Testis (tissue), 3 donors: Measurements from ENCODE around the gene TTC27. TPM values are rescaled to one million over a fixed set of nuclear protein-coding genes. Genes with fewer than 3 reads are reported as not detected.

ENCODE experiments used
- DNase-seq: peaks from one replicate; pipeline ENCODE4 v3.0.0-alpha.2; 2019
- H3K27ac ChIP-seq, 2 donors: fragments of 200-600 bp; sonication (generic); one replicate each; pipeline ENCODE4 v1.5.1; 2019
- H3K27me3 ChIP-seq: fragments of 200-600 bp; sonication (generic); one replicate; pipeline ENCODE4 v1.5.1; 2019
- H3K36me3 ChIP-seq: fragments of 200-600 bp; sonication (generic); one replicate; pipeline ENCODE4 v1.5.1; 2017; ENCODE audit warnings: low read depth; ENCODE audit errors: missing control alignments
- H3K4me1 ChIP-seq: fragments of 200-600 bp; sonication (generic); one replicate; pipeline ENCODE4 v1.5.1; 2019
- H3K4me3 ChIP-seq, 2 donors: fragments of 200-600 bp; sonication (generic); one replicate each; pipeline ENCODE4 v1.5.1; 2017 to 2019
- H3K9me3 ChIP-seq: fragments of 200-600 bp; sonication (generic); one replicate; pipeline ENCODE4 v1.5.1; 2017
- CTCF ChIP-seq, 3 experiments: fragments of 450-650 bp in 2 of 3; fragments of 200-600 bp in 1 of 3; sonication (generic) in 1 of 3; IDR thresholded peaks; one replicate each; pipeline ENCODE4 v1.5.1; 2016 to 2019; ENCODE audit warnings: antibody characterized with exemption in 3 of 3, mild to moderate bottlenecking in 2 of 3, moderate library complexity in 1 of 3
- POLR2A ChIP-seq: fragments of 450-650 bp; IDR thresholded peaks from one replicate; pipeline ENCODE4 v1.6.1; 2017; ENCODE audit warnings: antibody characterized with exemption, mild to moderate bottlenecking, moderate library complexity
- WGBS, 2 donors: methylation state at CpG; one replicate each; pipeline ENCODE4 v1.1.5; 2018; 5-methylcytosine and 5-hydroxymethylcytosine counted together
- intact Hi-C: fragments of 100-400 bp; cut with DNase I; formaldehyde crosslinking; loops from one replicate; pipeline ENCODE4 v1.15.1; 2023; ENCODE audit warnings: low total_unique reads
- polyA plus RNA-seq: library from polyadenylated mRNA; stranded (reverse); fragments of 350-450 nt; fragmentation: Illumina TruSeq; extraction: RNeasy Lipid Tissue Mini Kit (QIAGEN cat#74804); gene quantifications from one replicate; pipeline ENCODE4 v1.2.3, GENCODE V29; 2014; ENCODE audit warnings: low read depth, low replicate concordance; ENCODE audit not compliant: insufficient read depth
- total RNA-seq, 2 donors: library from RNA; depleted of rRNA; stranded (reverse); fragments of >200 nt; gene quantifications; one replicate each; pipeline ENCODE4 v1.2.3, GENCODE V29; 2016

TTC27 gene
- total and polyA plus RNA-seq, 3 donors from 2014 or later = 21.6 to 32.9 (median 26.7) TPM

GRCh38 chr2:32696439-32696838 is 68.6 kb downstream of the TTC27 start:
- DNase-seq = no peak
- H3K4me1 ChIP-seq = no peaks in the 10 kb centered on the region
- intact Hi-C loops = no loop called here

DNA sequence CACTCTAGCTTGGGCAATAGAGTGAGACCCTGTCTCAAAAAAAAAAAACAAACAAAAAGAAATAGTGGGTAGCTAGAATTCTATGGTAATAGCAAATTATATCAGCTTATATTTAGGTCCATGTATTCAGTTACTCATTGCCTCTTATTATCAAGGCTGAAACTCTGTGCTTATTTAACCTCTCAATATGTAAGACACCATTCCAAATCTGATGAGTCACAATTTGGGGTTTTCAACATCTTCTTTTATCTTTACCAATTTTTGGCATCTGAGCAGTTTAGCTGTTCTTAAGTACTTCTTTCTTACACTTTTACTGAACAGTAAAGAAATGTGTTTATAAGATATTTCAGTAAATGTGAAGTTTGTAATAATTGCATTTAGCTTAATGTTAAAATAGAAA is 69.3 kb downstream of the TTC27 start:
- Histone ChIP-seq H3K4me1 (peaks cover under 1% of the 10 kb centered on the region), H3K9me3 (no peaks in the 10 kb centered on the region), H3K27me3 (no peaks in the 10 kb centered on the region), H3K36me3 (no peaks in the 10 kb centered on the region), H3K27ac (no peak overlapping the region), H3K4me3 (no peak overlapping the region)
- TF ChIP-seq CTCF (IDR thresholded peaks at IDR 0.05) (no peak), POLR2A (no peak)
- DNase-seq = no peak
- intact Hi-C loops = no loop called here

More at GRCh38 chr2:32696439-32696838, 68.6 kb downstream of the TTC27 start:
- no peaks in the 10 kb centered on the region for H3K9me3 ChIP-seq
- TF ChIP-seq POLR2A (no peak), CTCF (IDR thresholded peaks at IDR 0.05) (no peak)
- no peaks in the 10 kb centered on the region for H3K27me3 ChIP-seq
- H3K36me3 ChIP-seq = no peaks in the 10 kb centered on the region
- 95% methylated on average over 4 of the region's 4 CpGs for WGBS, 2 donors
- H3K27ac ChIP-seq = no peak overlapping the region
- no peak overlapping the region for H3K4me3 ChIP-seq

- TF ChIP-seq POLR2A = no peak
- TF ChIP-seq CTCF (IDR thresholded peaks at IDR 0.05) = no peak
- no peak for DNase-seq
- Histone ChIP-seq H3K36me3 (no peaks in the 10 kb centered on the region), H3K4me3 (no peak overlapping the region), H3K27me3 (no peaks in the 10 kb centered on the region), H3K9me3 (no peaks in the 10 kb centered on the region), H3K27ac (no peak overlapping the region), H3K4me1 (peaks cover 3% of the 10 kb centered on the region)
- WGBS, 2 donors = 69 to 100% methylated on average over 1 of the region's 1 CpG
- intact Hi-C loops = no loop called here
Observed at GRCh38 chr2:32699151-32699550, 71.3 kb downstream of the TTC27 start.

DNA sequence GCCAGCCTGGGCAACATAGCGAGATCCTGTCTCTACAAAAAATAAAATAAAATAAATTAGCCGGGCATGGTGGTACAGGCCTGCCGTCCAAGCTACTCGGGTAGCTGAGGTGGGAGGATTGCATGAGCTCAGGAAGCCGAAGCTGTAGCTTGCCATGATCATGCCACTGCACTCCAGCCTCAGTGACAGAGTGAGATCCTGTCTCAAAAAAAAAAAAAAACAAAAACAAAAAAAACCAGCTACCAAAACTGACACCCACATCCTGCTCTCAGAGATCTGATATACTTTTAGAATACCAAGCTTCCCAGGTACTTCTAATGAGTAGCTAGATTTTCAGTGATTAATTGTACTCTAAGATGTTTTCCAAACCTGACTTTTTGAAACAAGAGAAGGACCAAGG is 74.0 kb downstream of the TTC27 start:
- WGBS, 2 donors = 73 to 88% methylated on average over 5 of the region's 5 CpGs
- intact Hi-C loops = no loop called here
- Histone ChIP-seq H3K27ac (peak overlapping the region in 1 of 2 donors; percentile 71), H3K36me3 (no peaks in the 10 kb centered on the region), H3K27me3 (no peaks in the 10 kb centered on the region), H3K4me3 (no peak overlapping the region), H3K4me1 (peaks cover 3% of the 10 kb centered on the region), H3K9me3 (no peaks in the 10 kb centered on the region)
- no peak for DNase-seq
- TF ChIP-seq POLR2A (no peak), CTCF (IDR thresholded peaks at IDR 0.05) (no peak)

DNA sequence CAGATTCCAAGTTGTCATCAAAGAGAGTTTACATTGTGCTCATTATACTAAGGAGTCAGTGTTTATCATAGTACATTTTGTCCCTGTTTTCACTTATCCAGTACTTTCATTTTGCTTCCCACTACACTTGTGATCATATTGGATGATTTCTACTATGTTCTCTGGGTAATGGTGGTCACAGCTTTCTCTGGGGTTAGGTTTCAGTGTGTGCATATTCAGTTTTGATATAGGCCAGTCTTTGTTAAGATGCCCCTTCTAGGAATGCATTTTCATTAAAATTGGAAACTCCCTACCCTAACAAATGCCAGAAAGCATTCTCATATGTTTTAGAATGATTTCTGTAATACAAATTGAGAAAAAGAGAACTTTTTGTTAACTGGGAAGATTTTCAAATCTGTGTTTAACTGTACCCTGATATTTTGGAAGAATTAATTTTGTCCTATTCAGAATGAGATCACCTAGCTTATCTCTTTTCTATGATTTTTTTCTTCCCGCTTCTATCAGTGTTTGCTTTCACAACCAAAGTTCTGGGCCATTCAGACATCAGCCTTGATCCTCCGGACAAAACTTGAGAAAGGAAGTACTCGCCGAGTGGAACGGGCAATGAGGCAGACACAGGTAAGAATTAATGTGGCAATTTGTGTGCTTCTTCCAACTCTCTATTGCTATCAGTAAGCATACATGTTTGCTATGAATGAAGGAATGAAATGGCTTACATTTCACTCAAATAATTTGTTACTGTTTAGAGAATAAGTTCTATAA is 74.6 kb downstream of the TTC27 start:
- Histone ChIP-seq H3K27me3 (no peaks in the 10 kb centered on the region), H3K4me3 (no peak overlapping the region), H3K27ac (peak overlapping the region; percentile 51 to 71), H3K9me3 (no peaks in the 10 kb centered on the region), H3K36me3 (no peaks in the 10 kb centered on the region), H3K4me1 (peaks cover 3% of the 10 kb centered on the region)
- TF ChIP-seq POLR2A (no peak), CTCF (IDR thresholded peaks at IDR 0.05) (no peak)
- intact Hi-C loops = no loop called here
- WGBS, 2 donors = 53 to 69% methylated on average over 5 of the region's 5 CpGs
- no peak for DNase-seq
